GM12891 (cell line): ENCODE measurements around the gene PTPRD.

Experiments
- DNase-seq: peaks from one replicate; pipeline ENCODE4 v3.0.0; 2011; ENCODE audit warnings: low spot score; ENCODE audit not compliant: insufficient read length
- FAIRE-seq: peaks from 2 replicates; lab custom pipeline; 2011; peaks lifted over from hg19 to GRCh38; lab: Jason Lieb, UNC
- PAX5 ChIP-seq: IDR thresholded peaks from 2 replicates; pipeline ENCODE4 v1.6.1; 2011; ENCODE audit warnings: low read length, moderate library complexity, mild to moderate bottlenecking; ENCODE audit not compliant: insufficient read depth, severe bottlenecking
- POLR2A ChIP-seq: IDR thresholded peaks from 2 replicates; pipeline ENCODE4 v1.6.1; 2011; ENCODE audit warnings: low read depth, low read length, control low read depth
- POLR2AphosphoS5 ChIP-seq: IDR thresholded peaks from 2 replicates; pipeline ENCODE4 v1.6.1; 2011; ENCODE audit warnings: low read depth, low read length, control low read depth
- POU2F2 ChIP-seq: IDR thresholded peaks from 2 replicates; pipeline ENCODE4 v1.6.1; 2011; ENCODE audit warnings: low read depth, mild to moderate bottlenecking, control low read depth, low read length, moderate library complexity
- SPI1 ChIP-seq: IDR thresholded peaks from 2 replicates; pipeline ENCODE4 v1.6.1; 2011; ENCODE audit warnings: low read depth, low read length, control low read depth
- TAF1 ChIP-seq: IDR thresholded peaks from 2 replicates; pipeline ENCODE4 v1.6.1; 2011; ENCODE audit warnings: low read depth, low read length, control low read depth

The PTPRD gene

DNA sequence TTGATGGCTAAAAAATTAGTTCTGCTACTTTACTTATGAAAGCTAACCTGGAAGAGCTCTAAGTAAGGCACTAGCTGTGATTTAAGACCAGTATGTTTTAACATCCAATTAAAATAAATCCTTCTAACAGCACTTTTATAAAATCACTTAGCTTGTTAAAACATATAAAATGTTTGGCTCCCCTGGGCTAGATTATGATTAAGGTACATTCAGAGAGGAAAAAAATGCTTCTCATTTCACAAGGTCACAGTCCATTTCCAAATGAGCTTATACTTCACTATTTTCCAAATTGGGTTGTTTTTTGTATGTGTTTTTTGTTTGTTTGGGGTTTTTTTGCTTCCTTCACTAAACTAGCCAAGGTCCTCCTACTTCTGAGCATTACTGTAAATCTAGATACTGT lies 1938.3 kb downstream of the PTPRD start:
- TF ChIP-seq PAX5 (no peak), SPI1 (no peak), POU2F2 (no peak), POLR2A (no peak), POLR2AphosphoS5 (no peak), TAF1 (no peak)
- FAIRE-seq = no peak
- DNase-seq = no peak

DNA sequence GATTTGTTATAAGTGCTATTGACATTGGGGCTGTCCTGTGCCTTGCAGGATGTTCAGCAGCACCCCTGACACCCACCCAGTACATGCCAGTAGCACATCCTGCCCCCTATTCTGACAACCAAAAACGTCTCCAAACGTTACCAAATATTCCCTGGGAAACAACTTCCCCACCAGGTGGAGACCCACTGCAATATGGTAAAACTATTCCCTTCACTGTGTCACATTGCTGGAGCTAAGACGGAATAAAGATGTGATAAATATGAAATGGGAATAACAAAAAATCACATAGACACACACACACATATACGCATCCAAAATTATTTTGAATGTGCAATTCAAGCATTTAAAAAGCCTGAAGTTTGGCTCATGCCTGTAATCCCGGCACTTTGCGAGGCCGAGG lies 1939.0 kb downstream of the PTPRD start:
- no peak for FAIRE-seq
- no peak for TF ChIP-seq POLR2AphosphoS5
- DNase-seq = no peak

DNA sequence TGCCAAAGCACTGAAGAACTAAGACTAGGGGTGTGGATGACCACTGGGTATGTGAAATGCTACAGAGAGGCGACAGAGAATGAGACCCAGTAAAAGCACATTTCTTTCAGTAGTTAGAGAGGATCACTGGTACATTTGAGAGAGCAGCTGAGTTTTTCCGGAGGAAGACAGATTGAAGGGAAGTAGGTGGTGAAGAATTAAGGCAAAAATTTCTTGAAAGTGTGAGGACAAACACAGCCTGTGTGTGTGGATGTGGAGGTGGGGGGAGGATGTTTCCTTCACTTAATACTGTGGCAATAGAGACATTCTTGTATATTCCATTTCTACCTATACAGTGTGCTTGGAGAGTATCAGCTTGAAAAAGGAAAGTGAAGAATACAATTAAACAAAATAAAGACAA lies 1942.1 kb downstream of the PTPRD start:
- FAIRE-seq = no peak
- TF ChIP-seq SPI1 (no peak), TAF1 (no peak), POU2F2 (no peak), POLR2AphosphoS5 (no peak), PAX5 (no peak), POLR2A (no peak)
- DNase-seq = no peak

DNA sequence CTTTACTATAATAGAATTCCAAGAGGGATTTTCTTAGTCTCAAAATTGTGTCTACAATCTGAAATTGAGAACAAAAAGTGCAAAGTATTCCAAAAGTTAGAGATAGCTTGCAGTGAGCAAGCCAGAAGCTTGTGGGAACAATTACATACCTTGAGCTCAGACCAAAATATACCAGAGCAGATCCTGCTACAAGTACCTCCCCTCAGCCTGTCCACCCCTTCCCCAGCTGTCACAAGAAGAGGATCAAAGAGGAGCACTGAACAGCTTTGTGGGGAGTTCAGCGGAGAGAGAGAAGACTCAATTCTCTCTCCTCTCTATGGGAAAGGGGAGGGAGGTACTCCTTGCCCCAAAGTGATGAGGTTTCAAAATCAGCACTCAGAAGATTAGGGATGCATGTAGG lies 1944.1 kb downstream of the PTPRD start:
- TF ChIP-seq TAF1 (no peak), POU2F2 (no peak), PAX5 (no peak), POLR2AphosphoS5 (no peak), SPI1 (no peak), POLR2A (no peak)
- FAIRE-seq = no peak
- DNase-seq = no peak

DNA sequence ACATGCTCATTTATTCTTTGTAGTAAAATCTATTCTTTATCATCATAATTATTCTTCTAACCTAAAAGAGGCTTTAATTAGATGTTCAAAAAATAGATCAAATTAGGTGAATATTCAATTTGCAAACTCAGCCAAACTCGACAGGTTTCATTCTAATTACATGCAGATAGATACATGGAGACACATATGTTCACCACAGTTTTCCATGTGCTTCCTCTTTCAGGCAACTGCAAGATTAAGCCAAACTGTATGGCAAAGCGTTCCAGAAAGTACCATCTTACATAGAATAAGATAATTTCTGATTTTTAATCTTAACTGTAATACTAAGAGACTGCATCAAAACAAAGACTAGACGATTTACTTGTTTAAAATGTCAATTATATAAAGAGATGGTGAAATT lies 1944.6 kb downstream of the PTPRD start:
- no peak for TF ChIP-seq POLR2AphosphoS5
- no peak for TF ChIP-seq SPI1
- TF ChIP-seq TAF1 = no peak
- TF ChIP-seq POLR2A = no peak
- TF ChIP-seq POU2F2 = no peak
- no peak for TF ChIP-seq PAX5
- FAIRE-seq (no peak), DNase-seq (no peak)

DNA sequence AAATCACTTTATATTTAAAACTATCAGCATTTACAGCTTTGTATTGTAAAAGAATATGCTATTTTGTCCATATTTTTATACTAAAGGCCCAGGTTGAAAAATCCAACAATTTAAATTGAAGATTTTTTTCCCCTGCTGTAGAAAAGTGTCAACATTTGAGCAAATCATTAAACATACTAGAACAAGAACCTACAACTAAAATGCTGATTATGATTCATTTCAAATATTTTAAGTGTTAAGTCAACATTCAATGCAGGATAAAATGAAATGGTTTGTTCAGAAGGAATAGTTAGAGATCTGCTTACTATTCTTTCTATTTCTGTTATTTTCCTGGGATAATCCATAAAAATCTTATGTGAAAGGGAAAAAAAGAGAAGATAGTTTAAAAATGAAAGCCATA lies 1946.7 kb downstream of the PTPRD start:
- TF ChIP-seq POLR2A (no peak), POLR2AphosphoS5 (no peak), TAF1 (no peak), PAX5 (no peak), SPI1 (no peak), POU2F2 (no peak)
- FAIRE-seq (no peak), DNase-seq (no peak)

DNA sequence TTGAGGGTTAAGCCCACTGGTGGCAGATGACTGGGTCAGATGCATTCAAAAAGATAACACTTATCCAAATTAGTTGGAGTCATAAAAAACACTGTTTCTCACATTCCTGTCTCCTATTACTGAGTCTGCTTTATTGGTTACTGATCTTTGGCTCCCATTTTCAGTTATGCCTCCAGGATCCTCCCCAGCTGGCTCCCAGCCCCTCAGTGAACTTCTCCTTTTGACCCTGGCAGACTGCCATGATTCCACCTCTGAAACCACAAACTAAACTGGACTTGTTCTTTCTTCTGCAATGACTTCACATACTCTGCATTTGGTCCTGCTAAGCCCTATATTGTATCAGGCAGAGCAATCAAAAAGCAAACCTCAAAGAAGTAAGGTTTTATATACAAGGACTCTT lies 1952.4 kb downstream of the PTPRD start:
- DNase-seq (no peak), FAIRE-seq (no peak)
- TF ChIP-seq TAF1 (no peak), PAX5 (no peak), POLR2A (no peak), POU2F2 (no peak), POLR2AphosphoS5 (no peak), SPI1 (no peak)

DNA sequence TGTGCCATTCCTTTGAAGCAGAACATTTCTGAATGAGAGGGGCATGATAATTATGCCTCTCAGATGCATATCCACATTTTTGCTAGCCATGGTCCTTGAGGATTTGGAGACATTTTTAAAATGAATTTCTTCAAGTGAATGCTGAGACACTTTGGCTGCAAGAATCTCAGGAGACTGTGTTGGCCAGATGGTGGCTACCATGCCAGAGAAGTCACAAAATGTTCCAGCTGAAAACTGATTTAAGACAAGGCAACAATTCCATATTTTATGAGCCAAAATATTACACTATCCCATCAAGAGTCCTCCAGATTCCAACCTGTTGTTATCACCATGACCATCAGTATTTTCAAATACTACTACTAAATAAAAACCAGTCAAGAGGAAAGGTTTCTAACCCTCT lies 1953.7 kb downstream of the PTPRD start:
- TF ChIP-seq TAF1 (no peak), POLR2A (no peak), POU2F2 (no peak), SPI1 (no peak), PAX5 (no peak), POLR2AphosphoS5 (no peak)
- DNase-seq (no peak), FAIRE-seq (no peak)

DNA sequence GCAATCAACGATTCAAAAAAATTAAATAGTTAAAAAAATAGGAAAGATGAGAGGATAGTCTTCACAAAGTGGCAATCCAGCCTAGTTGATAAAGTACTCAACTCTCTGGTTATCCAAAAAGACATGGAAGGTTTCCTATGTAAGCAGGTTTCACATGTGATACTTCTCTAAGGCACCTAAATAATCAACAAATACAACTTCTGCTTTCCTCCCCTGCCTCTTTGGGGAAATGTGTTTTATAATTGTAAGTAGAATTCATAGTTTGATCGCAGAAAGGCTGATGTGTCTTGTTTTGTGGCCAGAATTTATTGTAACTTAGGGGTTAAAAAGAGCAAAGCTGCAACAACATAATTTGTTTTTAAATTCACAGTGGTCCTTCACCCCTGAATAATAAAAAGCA lies 1957.7 kb downstream of the PTPRD start:
- DNase-seq = no peak
- no peak for FAIRE-seq
- TF ChIP-seq PAX5 (no peak), TAF1 (no peak), POLR2A (no peak), POLR2AphosphoS5 (no peak), SPI1 (no peak), POU2F2 (no peak)

DNA sequence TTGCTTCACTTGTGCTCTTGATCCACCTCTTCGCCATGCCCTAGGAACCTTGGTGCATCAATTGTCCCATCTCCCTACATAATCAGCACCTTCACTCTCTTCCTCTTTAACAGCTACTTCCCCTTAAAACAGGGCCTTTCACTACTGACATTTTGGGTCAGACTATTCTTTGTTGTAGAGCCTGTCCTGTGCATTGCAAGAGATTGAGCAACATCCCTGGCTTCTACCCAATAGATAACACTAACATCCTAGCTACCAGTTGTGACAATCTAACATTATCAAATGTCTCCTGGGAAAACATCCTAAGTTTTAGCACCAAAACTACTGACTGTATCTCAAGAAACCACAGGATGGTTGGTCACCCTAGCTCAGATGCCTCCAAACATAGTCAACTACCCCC lies 1958.9 kb downstream of the PTPRD start:
- FAIRE-seq = no peak
- TF ChIP-seq POU2F2 (no peak), POLR2A (no peak), PAX5 (no peak), TAF1 (no peak), SPI1 (no peak), POLR2AphosphoS5 (no peak)
- no peak for DNase-seq

DNA sequence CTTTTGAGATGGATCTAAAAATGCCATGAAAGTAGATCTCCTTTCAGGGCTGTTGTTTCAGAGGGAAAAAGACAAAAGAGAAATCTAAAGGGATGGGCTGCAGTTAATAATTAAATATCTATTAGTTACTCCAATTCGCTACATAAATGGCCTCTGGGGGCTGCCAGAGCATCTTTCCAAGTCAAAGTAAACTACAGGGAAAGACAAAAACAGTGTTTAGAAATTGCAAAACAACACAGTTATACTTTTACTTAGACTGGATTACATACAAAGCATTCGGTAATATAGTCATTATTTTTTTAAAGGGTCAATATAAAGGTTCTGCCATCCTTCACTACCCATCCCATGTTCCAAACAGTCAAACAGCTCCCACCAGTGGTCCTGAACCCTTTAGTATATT lies 1959.7 kb downstream of the PTPRD start:
- DNase-seq (no peak), FAIRE-seq (no peak)
- TF ChIP-seq SPI1 (no peak), POLR2A (no peak), POLR2AphosphoS5 (no peak), TAF1 (no peak), PAX5 (no peak), POU2F2 (no peak)
